A549 treated with Mapracorat at 1 μM for 4 hours (cell line): Measurements from ENCODE around the gene FCF1. TPM values are rescaled to one million over a fixed set of nuclear protein-coding genes. Genes with fewer than 3 reads are reported as not detected.

Source experiments
- total RNA-seq: library from RNA; stranded (reverse); fragments of 200-300 nt; extraction: Qiagen RNA extraction; gene quantifications from 5 replicates; pipeline ENCODE4 v1.2.3, GENCODE V29; 2022

FCF1 gene
- 44.7 to 65.5 TPM (median 47.5 TPM) in 5 replicates for total RNA-seq

GRCh38 chr14:74712499-74713394 lies at the start of gene FCF1, which contains the start of gene AREL1:
FCF1 (plus strand) TSS chr14:74713144; CDS start chr14:74713198, 54 bp downstream.
AREL1 (minus strand) TSS chr14:74713080; CDS start chr14:74685615, 27,465 bp downstream.

GRCh38 chr14:74762917-74763802 lies 50.2 kb downstream of the FCF1 start, which contains the start of gene YLPM1:
YLPM1 (plus strand) TSS chr14:74763316; CDS start chr14:74763490, 174 bp downstream.

Other genes with a start within 250 kb of the FCF1 start
- 207 to 327 TPM (median 231 TPM) in 5 replicates for gene NPC2, start 219.8 kb upstream of the FCF1 start, total RNA-seq
- gene ISCA2, start 219.4 kb upstream of the FCF1 start, total RNA-seq = 37.5 to 47.0 TPM (median 41.8 TPM) in 5 replicates
- 8.5 to 13.0 TPM (median 10.0 TPM) in 5 replicates for gene LTBP2, start 100.9 kb upstream of the FCF1 start, total RNA-seq
- 22.2 to 25.9 TPM (median 24.4 TPM) in 5 replicates for gene AREL1, start 64 bp upstream of the FCF1 start, total RNA-seq
- gene YLPM1, start 50.2 kb downstream of the FCF1 start, total RNA-seq = 32.4 to 41.1 TPM (median 35.8 TPM) in 5 replicates
- not detected in 5 replicates for gene PROX2, start 163.0 kb downstream of the FCF1 start, total RNA-seq
- gene DLST, start 168.8 kb downstream of the FCF1 start, total RNA-seq = 92.8 to 97.4 TPM (median 96.0 TPM) in 5 replicates
- gene RPS6KL1, start 210.1 kb downstream of the FCF1 start, total RNA-seq = 0.28 to 0.67 TPM (median 0.39 TPM) in 5 replicates
- 3.1 to 4.5 TPM (median 4.1 TPM) in 5 replicates for gene PGF, start 242.5 kb downstream of the FCF1 start, total RNA-seq